ENCODE results near the gene PHC2. TPM values are rescaled to one million over a fixed set of nuclear protein-coding genes. Genes with fewer than 3 reads are reported as not detected.

PHC2 gene
- total and polyA plus RNA-seq, 9 of the 15 experiments (the other 6 are each of a cell fraction or from before 2014, with no cell fraction given) = 3.1 to 67.6 (median 34.6) TPM

DNA sequence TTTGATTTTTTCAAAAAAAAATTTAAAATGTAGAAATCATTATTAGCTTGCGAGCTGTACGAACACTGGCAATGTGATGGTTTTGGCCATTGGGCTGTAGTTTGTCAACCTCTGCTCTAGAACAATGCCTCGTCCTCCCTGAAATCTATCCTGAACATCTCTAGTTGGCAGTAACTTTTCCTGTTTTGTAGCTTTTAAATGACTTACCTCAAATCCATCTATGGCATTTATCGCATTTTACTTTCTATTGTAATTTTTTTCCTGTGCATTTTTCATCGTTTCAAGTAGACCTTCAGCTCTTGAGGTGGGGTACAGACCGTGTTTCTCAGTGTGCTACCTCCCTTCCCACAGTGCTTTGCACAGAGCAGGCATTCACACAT is 79.6 kb downstream of the PHC2 start (continued):
- TF ChIP-seq RREB1 (CRISPR knock-in tag; IDR thresholded peaks at IDR 0.05) (no peak), NFXL1 (CRISPR knock-in tag; IDR thresholded peaks at IDR 0.05) (no peak), BRD9 (IDR thresholded peaks at IDR 0.05; ENCODE audit: low read depth, partially characterized antibody) (no peak), CBX3 (IDR thresholded peaks at IDR 0.05; ENCODE audit: borderline replicate concordance in 1 of 2, low read length in 2 of 2) (no peak), POLR2B (IDR thresholded peaks at IDR 0.05; ENCODE audit: low read depth, partially characterized antibody) (no peak), ZKSCAN1 (IDR thresholded peaks at IDR 0.05; ENCODE audit: low read depth, low read length) (no peak), RBFOX2 (IDR thresholded peaks at IDR 0.05; ENCODE audit: low read depth, low read length) (no peak)

Measured in K562 (cell line).